ENCODE data around the gene DOK6. TPM values are rescaled to one million over a fixed set of nuclear protein-coding genes. Genes with fewer than 3 reads are reported as not detected.
"Not testable (repeated sequence)": the region's sequence is repeated elsewhere in the genome, so short reads cannot be mapped to it uniquely, and the experiment has no call there.

DOK6 gene
- total RNA-seq, 6 experiments from 2014 or later = not detected

GRCh38 chr18:69845593-69846506 is 445.2 kb downstream of the DOK6 start:
- DNase-seq = peak; percentile 0
- Mint-ChIP-seq H3K27ac (no peak overlapping the region), H3K36me3 (ENCODE audit: low read depth) (no peaks in the 10 kb centered on the region), H3K4me3 (no peak overlapping the region), H3K4me1 (ENCODE audit: low read depth) (no peaks in the 10 kb centered on the region), H3K9me3 (no peaks in the 10 kb centered on the region), H3K27me3 (ENCODE audit: insufficient read depth) (peaks cover 5% of the 10 kb centered on the region)
- no peak; the same call in 1 of the 2 replicates for TF ChIP-seq CTCF (IDR thresholded peaks at IDR 0.05)

GRCh38 chr18:69853051-69853450 is 452.4 kb downstream of the DOK6 start:
- Mint-ChIP-seq H3K36me3 (ENCODE audit: low read depth) (no peaks in the 10 kb centered on the region), H3K27ac (no peak overlapping the region), H3K9me3 (no peaks in the 10 kb centered on the region), H3K4me1 (ENCODE audit: low read depth) (no peaks in the 10 kb centered on the region), H3K4me3 (no peak overlapping the region), H3K27me3 (ENCODE audit: insufficient read depth) (peaks cover 2% of the 10 kb centered on the region)
- DNase-seq = no peak
- no peak for TF ChIP-seq CTCF (IDR thresholded peaks at IDR 0.05)

GRCh38 chr18:69854455-69854854 is 453.8 kb downstream of the DOK6 start:
- Mint-ChIP-seq H3K27me3 (ENCODE audit: insufficient read depth) (peaks cover 2% of the 10 kb centered on the region), H3K9me3 (no peaks in the 10 kb centered on the region), H3K36me3 (ENCODE audit: low read depth) (no peaks in the 10 kb centered on the region), H3K27ac (no peak overlapping the region), H3K4me1 (ENCODE audit: low read depth) (no peaks in the 10 kb centered on the region), H3K4me3 (no peak overlapping the region)
- no peak for DNase-seq
- TF ChIP-seq CTCF (IDR thresholded peaks at IDR 0.05) = no peak

GRCh38 chr18:69858897-69859296 is 458.2 kb downstream of the DOK6 start:
- H3K27ac Mint-ChIP-seq = no peak overlapping the region
- H3K36me3 Mint-ChIP-seq (ENCODE audit: low read depth) = no peaks in the 10 kb centered on the region
- H3K9me3 Mint-ChIP-seq = no peaks in the 10 kb centered on the region
- H3K27me3 Mint-ChIP-seq (ENCODE audit: insufficient read depth) = peaks cover 2% of the 10 kb centered on the region; the same call in 1 of the 2 replicates
- H3K4me1 Mint-ChIP-seq (ENCODE audit: low read depth) = peaks cover 6% of the 10 kb centered on the region
- DNase-seq = no peak
- H3K4me3 Mint-ChIP-seq = no peak overlapping the region
- no peak for TF ChIP-seq CTCF (IDR thresholded peaks at IDR 0.05)

GRCh38 chr18:69864802-69865201 is 464.1 kb downstream of the DOK6 start:
- H3K27ac Mint-ChIP-seq; DNase-seq; H3K36me3 Mint-ChIP-seq (ENCODE audit: low read depth); H3K9me3 Mint-ChIP-seq; H3K4me1 Mint-ChIP-seq (ENCODE audit: low read depth); H3K27me3 Mint-ChIP-seq (ENCODE audit: insufficient read depth); H3K4me3 Mint-ChIP-seq: not testable (repeated sequence)

GRCh38 chr18:69865776-69866175 is 465.1 kb downstream of the DOK6 start:
- H3K4me1 Mint-ChIP-seq (ENCODE audit: low read depth) = peaks cover 6% of the 10 kb centered on the region
- H3K4me3 Mint-ChIP-seq = no peak overlapping the region
- no peak overlapping the region for H3K27ac Mint-ChIP-seq
- H3K36me3 Mint-ChIP-seq (ENCODE audit: low read depth) = no peaks in the 10 kb centered on the region
- TF ChIP-seq CTCF (IDR thresholded peaks at IDR 0.05) = no peak
- no peak for DNase-seq
- H3K9me3 Mint-ChIP-seq = no peaks in the 10 kb centered on the region
- H3K27me3 Mint-ChIP-seq (ENCODE audit: insufficient read depth) = no peaks in the 10 kb centered on the region
